HepG2 (cell line): ENCODE data around the gene MBD3L5. TPM values are rescaled to one million over a fixed set of nuclear protein-coding genes. Genes with fewer than 3 reads are reported as not detected.

Experiments
- MED1 ChIP-seq: sonication (generic); formaldehyde crosslinking; IDR thresholded peaks from 2 replicates; pipeline ENCODE4 v1.4.0; 2020; ENCODE audit warnings: missing genetic modification reagents
- PAF1 ChIP-seq: IDR thresholded peaks from 2 replicates; pipeline ENCODE4 v1.6.1; 2016; ENCODE audit warnings: missing genetic modification reagents, missing compliant biosample characterization
- UBTF ChIP-seq: sonication (generic); formaldehyde crosslinking; IDR thresholded peaks from 2 replicates; pipeline ENCODE4 v1.4.0; 2020; ENCODE audit warnings: mild to moderate bottlenecking, missing genetic modification reagents
- XRCC5 ChIP-seq: fragments of 200-400 bp; formaldehyde crosslinking; optimal IDR thresholded peaks from 2 replicates; pipeline ENCODE3; 2017; ENCODE audit warnings: mild to moderate bottlenecking, low read length
- ZNF275 ChIP-seq: sonication (generic); formaldehyde crosslinking; IDR thresholded peaks from 2 replicates; pipeline ENCODE4 v1.8.0; 2022; ENCODE audit warnings: missing genetic modification reagents, mild to moderate bottlenecking, inconsistent platforms, borderline replicate concordance
- ZNF3 ChIP-seq: IDR thresholded peaks from 2 replicates; pipeline ENCODE4 v1.7.0; 2017; ENCODE audit warnings: inconsistent platforms
- ZNF484 ChIP-seq: sonication (generic); formaldehyde crosslinking; IDR thresholded peaks from 2 replicates; pipeline ENCODE4 v1.5.1; 2020; ENCODE audit warnings: mild to moderate bottlenecking, low read depth, missing genetic modification reagents, borderline replicate concordance
- ZNF883 ChIP-seq: sonication (generic); formaldehyde crosslinking; IDR thresholded peaks from 2 replicates; pipeline ENCODE4 v1.5.1; 2020; ENCODE audit warnings: mild to moderate bottlenecking, missing genetic modification reagents; ENCODE audit errors: not compliant biosample characterization
- ZSCAN21 ChIP-seq: sonication (generic); formaldehyde crosslinking; IDR thresholded peaks from 2 replicates; pipeline ENCODE4 v1.8.0; 2022; ENCODE audit warnings: mild to moderate bottlenecking, missing genetic modification reagents, moderate library complexity, borderline replicate concordance
- polyA plus RNA-seq, 8 experiments: library from polyadenylated mRNA; depleted of rRNA in 3 of 8; stranded (reverse) in 7 of 8; unstranded in 1 of 8; fragments of >200 nt; fragmentation: Illumina TruSeq in 4 of 8; extraction: Trizol in 4 of 8; gene quantifications; 2 replicates each; pipeline versions ENCODE4 v1.2.1 to v1.2.3, GENCODE V29; 2011 to 2016; ENCODE audit warnings: low read depth in 4 of 8, missing spikeins in 1 of 8, mixed read lengths in 1 of 8; ENCODE audit not compliant: insufficient read depth in 1 of 8
- total RNA-seq, 5 experiments: library from RNA; depleted of rRNA; stranded (reverse); fragments of >200 nt; fragmentation: Illumina TruSeq; extraction: Trizol; gene quantifications; 2 replicates each; pipeline ENCODE4 v1.2.3, GENCODE V29; 2016; ENCODE audit warnings: low read depth in 1 of 5
- TF ChIP-seq, protein P1 (sequence below): sonication (generic); formaldehyde crosslinking; IDR thresholded peaks from 2 replicates; pipeline ENCODE4 v1.8.0; 2022; ENCODE audit warnings: mild to moderate bottlenecking, missing genetic modification reagents

Gene MBD3L5
- total and polyA plus RNA-seq, 2 of the 13 experiments (the other 11 are each of a cell fraction or from before 2014, with no cell fraction given): not detected

DNA sequence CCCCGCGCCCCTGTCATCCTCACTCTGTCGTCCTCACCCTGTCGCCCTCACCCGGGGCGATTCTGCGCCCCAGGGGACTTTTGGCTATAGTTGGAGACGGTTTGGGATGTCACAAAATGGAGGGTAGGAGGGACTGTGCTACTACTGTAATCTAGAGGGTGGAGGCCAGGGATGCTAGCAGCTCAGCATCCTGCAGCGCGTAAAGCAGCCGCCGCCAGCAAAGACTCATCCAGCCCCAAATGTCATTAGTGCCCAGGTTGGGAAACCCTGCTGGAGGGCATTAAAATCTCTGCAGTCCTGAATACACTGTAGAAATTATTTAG, 39.5 kb downstream of the MBD3L5 start (continued):
- TF ChIP-seq ZNF275 (CRISPR knock-in tag): 0 out of 2 replicates have a peak, but pooled peaks have one; percentile 9
- TF ChIP-seq XRCC5: peak; percentile 1
- peak; percentile 0 for TF ChIP-seq ZNF883 (CRISPR knock-in tag)
- no peak for TF ChIP-seq ZNF484 (CRISPR knock-in tag)
- no peak for TF ChIP-seq ZNF3
- TF ChIP-seq, protein P1, sequence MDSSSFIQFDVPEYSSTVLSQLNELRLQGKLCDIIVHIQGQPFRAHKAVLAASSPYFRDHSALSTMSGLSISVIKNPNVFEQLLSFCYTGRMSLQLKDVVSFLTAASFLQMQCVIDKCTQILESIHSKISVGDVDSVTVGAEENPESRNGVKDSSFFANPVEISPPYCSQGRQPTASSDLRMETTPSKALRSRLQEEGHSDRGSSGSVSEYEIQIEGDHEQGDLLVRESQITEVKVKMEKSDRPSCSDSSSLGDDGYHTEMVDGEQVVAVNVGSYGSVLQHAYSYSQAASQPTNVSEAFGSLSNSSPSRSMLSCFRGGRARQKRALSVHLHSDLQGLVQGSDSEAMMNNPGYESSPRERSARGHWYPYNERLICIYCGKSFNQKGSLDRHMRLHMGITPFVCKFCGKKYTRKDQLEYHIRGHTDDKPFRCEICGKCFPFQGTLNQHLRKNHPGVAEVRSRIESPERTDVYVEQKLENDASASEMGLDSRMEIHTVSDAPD (CRISPR knock-in tag): no peak
- no peak for TF ChIP-seq MED1 (CRISPR knock-in tag)
- no peak for TF ChIP-seq ZSCAN21 (CRISPR knock-in tag)
- no peak for TF ChIP-seq PAF1 (CRISPR knock-in tag)
- peak; percentile 5; the same call in 1 of the 2 replicates for TF ChIP-seq UBTF (CRISPR knock-in tag)
- TF ChIP-seq, all 625 proteins: peak for 10
